Astrocyte of the cerebellum (primary cell): ENCODE results near the gene KRT86.

Source experiments
- DNase-seq: peaks from one replicate; pipeline ENCODE4 v3.0.0-alpha.2; 2011; ENCODE audit warnings: low read depth
- H3K4me3 ChIP-seq: 2 replicates; pipeline ENCODE4 v1.5.1; 2011; ENCODE audit warnings: mild to moderate bottlenecking, low read depth, low read length, moderate library complexity
- in situ Hi-C: cut with HindIII; loops from 2 replicates; pipeline ENCODE4 v1.10.0; 2017; ENCODE audit warnings: low sequenced_read_pairs
- TF ChIP-seq, protein P1 (sequence below): IDR thresholded peaks from 2 replicates; pipeline ENCODE4 v1.5.1; 2012; ENCODE audit warnings: low read length, low read depth, moderate library complexity, mild to moderate bottlenecking; ENCODE audit errors: missing control alignments

KRT86 gene

DNA sequence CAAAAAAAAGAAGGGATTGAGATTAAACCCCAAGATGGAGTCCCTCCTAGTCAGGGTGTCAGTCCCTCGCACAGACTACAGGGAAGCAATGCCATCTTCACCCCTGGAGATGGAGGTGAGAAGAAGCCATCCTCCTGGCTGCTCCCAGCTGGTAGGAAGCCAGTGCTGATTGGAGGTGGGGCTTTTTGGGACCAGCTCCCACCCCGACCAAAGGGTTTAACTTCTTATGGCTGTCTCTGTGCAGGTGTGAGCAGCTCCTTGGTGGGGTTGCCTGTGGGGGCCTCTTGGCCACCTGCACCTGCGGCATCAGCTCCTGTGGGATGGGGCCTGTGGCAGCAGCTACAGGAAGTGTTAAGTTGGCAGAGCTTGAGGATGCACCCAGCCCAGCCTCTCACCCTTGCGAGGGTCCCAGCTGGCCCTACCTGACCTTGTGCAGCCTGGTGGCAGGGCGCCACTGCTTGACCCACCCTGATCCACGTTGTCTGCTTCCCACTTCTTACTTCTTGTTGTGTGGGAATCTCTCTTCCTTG is 3.8 kb upstream of the KRT86 start:
- in situ Hi-C loops: no loop called here
- DNase-seq: no peak
- H3K4me3 ChIP-seq: no peak overlapping the region
- TF ChIP-seq, protein P1, sequence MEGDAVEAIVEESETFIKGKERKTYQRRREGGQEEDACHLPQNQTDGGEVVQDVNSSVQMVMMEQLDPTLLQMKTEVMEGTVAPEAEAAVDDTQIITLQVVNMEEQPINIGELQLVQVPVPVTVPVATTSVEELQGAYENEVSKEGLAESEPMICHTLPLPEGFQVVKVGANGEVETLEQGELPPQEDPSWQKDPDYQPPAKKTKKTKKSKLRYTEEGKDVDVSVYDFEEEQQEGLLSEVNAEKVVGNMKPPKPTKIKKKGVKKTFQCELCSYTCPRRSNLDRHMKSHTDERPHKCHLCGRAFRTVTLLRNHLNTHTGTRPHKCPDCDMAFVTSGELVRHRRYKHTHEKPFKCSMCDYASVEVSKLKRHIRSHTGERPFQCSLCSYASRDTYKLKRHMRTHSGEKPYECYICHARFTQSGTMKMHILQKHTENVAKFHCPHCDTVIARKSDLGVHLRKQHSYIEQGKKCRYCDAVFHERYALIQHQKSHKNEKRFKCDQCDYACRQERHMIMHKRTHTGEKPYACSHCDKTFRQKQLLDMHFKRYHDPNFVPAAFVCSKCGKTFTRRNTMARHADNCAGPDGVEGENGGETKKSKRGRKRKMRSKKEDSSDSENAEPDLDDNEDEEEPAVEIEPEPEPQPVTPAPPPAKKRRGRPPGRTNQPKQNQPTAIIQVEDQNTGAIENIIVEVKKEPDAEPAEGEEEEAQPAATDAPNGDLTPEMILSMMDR: no peak

DNA sequence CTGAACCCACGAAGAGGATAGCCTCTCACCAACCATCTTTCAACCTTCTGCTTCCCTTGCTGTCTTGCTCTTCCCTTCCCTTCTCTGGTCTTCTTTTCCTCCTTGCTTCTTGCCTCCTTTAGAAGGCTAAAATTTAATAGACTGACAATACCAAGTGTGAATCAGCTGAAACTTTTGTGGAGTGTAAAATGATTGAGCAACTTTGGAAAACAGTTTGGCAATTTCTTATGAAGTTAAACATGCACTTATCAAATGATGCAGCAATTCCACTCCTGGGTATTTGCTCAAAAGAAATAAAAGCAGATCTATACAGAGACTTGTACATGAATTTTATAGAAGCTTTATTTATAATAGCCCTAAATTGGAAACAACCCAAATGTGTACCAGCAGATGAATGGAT is 3.3 kb upstream of the KRT86 start:
- in situ Hi-C loops: no loop called here
- no peak for DNase-seq
- TF ChIP-seq, protein P1: no peak
- no peak overlapping the region for H3K4me3 ChIP-seq

DNA sequence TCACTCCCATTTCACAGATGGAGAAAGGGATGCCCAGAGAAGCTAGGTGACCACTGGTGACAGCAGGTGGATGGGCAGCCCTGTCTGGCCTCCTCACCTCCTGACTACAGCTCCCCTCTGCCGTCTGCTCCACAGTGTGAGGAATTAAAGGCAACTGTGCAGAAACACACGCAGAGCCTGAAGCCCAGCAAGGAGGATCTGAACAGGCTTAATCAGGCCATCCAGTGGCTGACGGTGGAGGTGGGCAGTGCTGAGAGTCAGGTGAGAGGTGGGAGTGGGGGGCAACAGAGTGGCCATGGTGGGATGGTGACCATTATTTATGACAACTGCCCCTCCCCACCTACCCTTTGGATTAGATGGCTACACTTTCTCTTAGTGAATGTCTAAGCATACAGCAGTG is 1.2 kb downstream of the KRT86 start:
- H3K4me3 ChIP-seq: no peak overlapping the region
- no peak for DNase-seq
- TF ChIP-seq, protein P1: no peak
- in situ Hi-C loops: no loop called here

DNA sequence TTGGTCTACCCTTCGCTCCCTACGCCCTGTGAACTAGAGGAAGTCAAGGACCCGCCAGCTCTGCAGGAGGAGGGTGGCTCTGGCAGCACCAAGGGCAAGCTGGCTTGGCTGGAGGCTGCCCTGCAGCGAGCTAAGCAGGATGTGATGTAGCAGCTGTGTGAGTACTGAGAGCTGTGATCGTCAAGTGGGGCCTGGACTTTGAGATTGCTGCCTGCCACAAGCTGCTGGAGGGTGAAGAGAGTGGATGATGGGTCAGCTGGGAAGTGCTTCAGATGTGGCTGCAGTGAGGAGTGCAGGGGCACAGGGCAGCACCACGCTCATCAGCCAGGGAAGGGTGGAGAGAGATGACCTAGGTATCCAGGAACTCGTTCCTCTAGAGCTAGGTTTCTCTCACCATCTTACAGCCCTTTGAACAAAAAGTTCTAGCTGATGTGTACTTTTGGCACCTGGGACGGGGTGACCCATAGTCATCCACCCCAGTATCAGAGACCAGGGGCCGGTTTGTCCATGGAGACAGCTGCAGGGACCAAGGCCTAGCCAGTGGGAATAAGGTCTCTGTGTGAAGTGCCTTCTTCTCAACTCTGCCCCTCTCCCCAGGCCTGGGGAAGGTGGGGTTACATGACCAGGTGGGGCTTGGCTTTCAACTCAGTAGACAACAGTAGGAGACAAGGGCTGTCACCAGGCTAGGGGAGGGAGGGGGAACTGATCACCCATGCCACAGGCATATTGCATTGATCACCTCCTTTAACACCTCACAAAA is 3.2 kb downstream of the KRT86 start:
- TF ChIP-seq, protein P1: no peak
- no peak for DNase-seq
- in situ Hi-C loops: no loop called here
- H3K4me3 ChIP-seq: no peak overlapping the region

DNA sequence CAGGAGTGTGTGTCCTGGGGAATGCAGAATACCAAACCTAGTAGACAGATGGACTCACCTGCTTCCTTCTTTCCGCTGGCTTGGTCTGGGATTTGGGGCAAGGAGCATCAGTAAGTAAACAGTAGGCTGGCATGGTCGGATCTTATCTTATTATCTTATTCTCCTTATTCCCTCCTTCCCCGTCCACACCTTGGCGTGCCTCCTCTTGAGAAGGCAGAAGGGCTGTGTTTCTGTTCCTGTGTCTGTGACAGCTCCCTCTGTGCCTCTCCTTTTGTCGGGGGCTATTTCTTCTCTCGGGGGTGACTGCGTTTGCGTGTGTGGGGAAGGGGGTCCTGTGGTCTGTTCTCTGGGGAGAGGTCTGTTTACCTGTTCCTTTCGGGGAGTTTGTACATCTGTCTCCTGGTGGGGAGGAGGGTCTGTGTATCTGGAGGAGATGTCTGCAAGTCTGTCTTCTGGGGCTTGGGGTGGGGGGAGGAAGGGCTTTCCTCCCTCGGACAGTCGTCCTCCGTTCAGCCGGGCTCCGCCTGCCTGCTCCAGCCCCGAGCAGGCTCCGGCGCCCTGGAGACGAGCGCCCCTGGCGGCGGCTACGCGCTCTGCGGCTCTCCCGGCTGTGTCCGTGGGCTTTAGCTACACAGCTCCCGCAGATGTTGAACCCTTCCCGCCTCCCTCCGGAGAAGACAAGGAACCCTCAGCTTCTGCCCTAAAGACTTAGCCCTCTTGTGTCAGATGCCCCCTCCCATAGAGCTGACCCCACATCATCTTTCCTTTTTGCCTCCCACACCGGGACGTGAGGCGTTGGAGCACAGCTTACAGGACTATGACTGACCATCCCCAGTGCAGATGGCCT is 4.4 kb downstream of the KRT86 start:
- peak overlapping the region; percentile 14 for H3K4me3 ChIP-seq
- no peak for DNase-seq
- in situ Hi-C loops: no loop called here
- TF ChIP-seq, protein P1: peak; percentile 100

DNA sequence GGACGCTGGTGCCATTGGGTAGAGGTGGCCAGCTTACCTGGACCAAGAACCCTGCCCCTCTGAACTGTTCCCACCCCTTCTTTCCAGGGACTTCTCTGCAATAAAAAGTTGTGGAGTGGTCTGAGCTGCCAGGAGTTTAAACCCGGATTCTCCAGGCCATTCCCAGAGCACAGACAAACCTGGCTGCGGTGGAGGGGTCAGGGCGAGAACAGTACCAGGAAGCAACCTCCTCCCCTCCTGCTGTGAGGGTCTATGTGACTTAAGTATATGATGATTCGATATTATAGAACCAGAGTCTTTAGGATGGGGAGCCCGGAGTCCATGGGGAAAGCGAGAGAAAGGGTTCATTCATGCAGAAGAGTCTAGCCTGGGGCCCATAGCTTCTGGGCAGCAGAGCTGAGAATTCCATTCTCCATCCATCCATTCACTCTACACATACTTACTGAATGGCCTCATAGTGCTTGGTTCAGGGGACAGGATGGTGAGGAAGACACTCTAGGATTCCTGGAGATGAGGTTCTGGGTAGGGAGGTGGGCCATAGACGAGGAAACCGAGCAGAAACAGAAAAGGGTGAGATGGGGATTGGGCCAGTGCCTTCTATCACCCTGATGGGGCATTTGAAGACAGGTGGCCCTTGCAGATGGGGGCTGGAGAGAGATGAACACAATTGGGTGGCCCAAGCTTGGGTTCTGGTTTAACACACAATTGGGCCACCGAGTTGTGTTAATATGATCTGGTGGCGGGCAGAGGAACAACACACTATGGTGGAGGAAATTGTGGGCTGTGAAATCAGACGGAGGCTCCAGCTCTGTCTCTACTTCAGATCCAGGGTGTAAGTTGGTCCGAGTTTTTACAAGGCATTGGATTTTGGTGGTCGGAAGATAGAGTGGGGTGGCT is 5.2 kb downstream of the KRT86 start:
- DNase-seq: no peak
- in situ Hi-C loops: loop anchor here (5.0 kb wide), 1 partner anchor 67 kb away; no protein-coding TSS in a partner anchor
- TF ChIP-seq, protein P1: no peak
- H3K4me3 ChIP-seq: no peak overlapping the region
